ENCODE data around the gene INPP4B. TPM values are rescaled to one million over a fixed set of nuclear protein-coding genes. Genes with fewer than 3 reads are reported as not detected.

INPP4B gene
- total RNA-seq, 1 experiment from 2014 or later, result 3.4 TPM

- DNase-seq (ENCODE audit: low read depth in 1 of 2, low spot score in 2 of 2), result no peak
- no peaks in the 10 kb centered on the region for H3K9me3 ChIP-seq (replicated peaks)
These were observed 102.8 kb downstream of the INPP4B start for GRCh38 chr4:142743121-142743825.

GRCh38 chr4:142741995-142742394, 104.1 kb downstream of the INPP4B start:
- Histone ChIP-seq H3K4me1 (replicated peaks) (no peaks in the 10 kb centered on the region), H3K4me3 (no peak overlapping the region), H3K36me3 (no peaks in the 10 kb centered on the region), H3K27ac (no peak overlapping the region), H3K9me3 (replicated peaks) (no peaks in the 10 kb centered on the region), H3K27me3 (replicated peaks) (no peaks in the 10 kb centered on the region)
- DNase-seq (ENCODE audit: low read depth in 1 of 2, low spot score in 2 of 2), result no peak

More at GRCh38 chr4:142743121-142743825, 102.8 kb downstream of the INPP4B start:
- no peaks in the 10 kb centered on the region for H3K36me3 ChIP-seq
- no peaks in the 10 kb centered on the region for H3K27me3 ChIP-seq (replicated peaks)
- no peak overlapping the region for H3K27ac ChIP-seq
- H3K4me1 ChIP-seq (replicated peaks), result no peaks in the 10 kb centered on the region
- H3K4me3 ChIP-seq, result no peak overlapping the region

GRCh38 chr4:142728233-142728632, 117.9 kb downstream of the INPP4B start:
- DNase-seq (ENCODE audit: low read depth in 1 of 2, low spot score in 2 of 2), result no peak
- Histone ChIP-seq H3K4me3 (no peak overlapping the region), H3K9me3 (replicated peaks) (no peaks in the 10 kb centered on the region), H3K27ac (no peak overlapping the region), H3K36me3 (no peaks in the 10 kb centered on the region), H3K27me3 (replicated peaks) (no peaks in the 10 kb centered on the region), H3K4me1 (replicated peaks) (no peaks in the 10 kb centered on the region)

GRCh38 chr4:142727149-142727548, 119.0 kb downstream of the INPP4B start:
- Histone ChIP-seq H3K36me3 (no peaks in the 10 kb centered on the region), H3K9me3 (replicated peaks) (no peaks in the 10 kb centered on the region), H3K27ac (no peak overlapping the region), H3K27me3 (replicated peaks) (no peaks in the 10 kb centered on the region), H3K4me1 (replicated peaks) (no peaks in the 10 kb centered on the region), H3K4me3 (no peak overlapping the region)
- no peak for DNase-seq (ENCODE audit: low read depth in 1 of 2, low spot score in 2 of 2)

- H3K36me3 ChIP-seq, result no peaks in the 10 kb centered on the region
- H3K4me1 ChIP-seq (replicated peaks), result no peaks in the 10 kb centered on the region
- no peak overlapping the region for H3K4me3 ChIP-seq
- no peak overlapping the region for H3K27ac ChIP-seq
- no peak for DNase-seq (ENCODE audit: low read depth in 1 of 2, low spot score in 2 of 2)
- H3K27me3 ChIP-seq (replicated peaks), result no peaks in the 10 kb centered on the region
- no peaks in the 10 kb centered on the region for H3K9me3 ChIP-seq (replicated peaks)
These were observed 120.2 kb downstream of the INPP4B start for GRCh38 chr4:142725886-142726285.

GRCh38 chr4:142721187-142721586, 124.9 kb downstream of the INPP4B start:
- Histone ChIP-seq H3K27ac (no peak overlapping the region), H3K4me1 (replicated peaks) (no peaks in the 10 kb centered on the region)
- no peak for DNase-seq (ENCODE audit: low read depth in 1 of 2, low spot score in 2 of 2)

GRCh38 chr4:142719854-142720541, 126.1 kb downstream of the INPP4B start:
- Histone ChIP-seq H3K27ac (no peak overlapping the region), H3K27me3 (replicated peaks) (no peaks in the 10 kb centered on the region), H3K36me3 (no peaks in the 10 kb centered on the region), H3K4me3 (no peak overlapping the region), H3K9me3 (replicated peaks) (no peaks in the 10 kb centered on the region), H3K4me1 (replicated peaks) (no peaks in the 10 kb centered on the region)
- DNase-seq (ENCODE audit: low read depth in 1 of 2, low spot score in 2 of 2), result peak in 1 of 2 experiments; percentile 2

More at GRCh38 chr4:142721187-142721586, 124.9 kb downstream of the INPP4B start:
- Histone ChIP-seq H3K27me3 (replicated peaks) (no peaks in the 10 kb centered on the region), H3K4me3 (no peak overlapping the region), H3K36me3 (no peaks in the 10 kb centered on the region), H3K9me3 (replicated peaks) (no peaks in the 10 kb centered on the region)

- Histone ChIP-seq H3K27me3 (replicated peaks) (no peaks in the 10 kb centered on the region), H3K4me3 (no peak overlapping the region), H3K9me3 (replicated peaks) (no peaks in the 10 kb centered on the region), H3K27ac (no peak overlapping the region), H3K4me1 (replicated peaks) (no peaks in the 10 kb centered on the region), H3K36me3 (no peaks in the 10 kb centered on the region)
- no peak for DNase-seq (ENCODE audit: low read depth in 1 of 2, low spot score in 2 of 2)
These were observed 127.1 kb downstream of the INPP4B start for GRCh38 chr4:142718981-142719380.

- H3K9me3 ChIP-seq (replicated peaks), result no peaks in the 10 kb centered on the region
- H3K36me3 ChIP-seq, result no peaks in the 10 kb centered on the region
- no peak overlapping the region for H3K4me3 ChIP-seq
- H3K4me1 ChIP-seq (replicated peaks), result no peaks in the 10 kb centered on the region
- no peak for DNase-seq (ENCODE audit: low read depth in 1 of 2, low spot score in 2 of 2)
- no peaks in the 10 kb centered on the region for H3K27me3 ChIP-seq (replicated peaks)
- no peak overlapping the region for H3K27ac ChIP-seq
These were observed 130.4 kb downstream of the INPP4B start for GRCh38 chr4:142715727-142716126.

GRCh38 chr4:142713282-142714030, 132.6 kb downstream of the INPP4B start:
- H3K27ac ChIP-seq, result no peak overlapping the region
- no peaks in the 10 kb centered on the region for H3K27me3 ChIP-seq (replicated peaks)

GRCh38 chr4:142708231-142708630, 137.9 kb downstream of the INPP4B start:
- Histone ChIP-seq H3K4me3 (no peak overlapping the region), H3K9me3 (replicated peaks) (no peaks in the 10 kb centered on the region), H3K36me3 (no peaks in the 10 kb centered on the region), H3K4me1 (replicated peaks) (no peaks in the 10 kb centered on the region), H3K27ac (no peak overlapping the region), H3K27me3 (replicated peaks) (no peaks in the 10 kb centered on the region)
- DNase-seq (ENCODE audit: low read depth in 1 of 2, low spot score in 2 of 2), result no peak

More at GRCh38 chr4:142713282-142714030, 132.6 kb downstream of the INPP4B start:
- H3K36me3 ChIP-seq, result no peaks in the 10 kb centered on the region
- H3K9me3 ChIP-seq (replicated peaks), result no peaks in the 10 kb centered on the region
- H3K4me1 ChIP-seq (replicated peaks), result no peaks in the 10 kb centered on the region
- no peak overlapping the region for H3K4me3 ChIP-seq
- no peak for DNase-seq (ENCODE audit: low read depth in 1 of 2, low spot score in 2 of 2)

GRCh38 chr4:142707401-142707800, 138.7 kb downstream of the INPP4B start:
- H3K27me3 ChIP-seq (replicated peaks), result no peaks in the 10 kb centered on the region
- H3K27ac ChIP-seq, result no peak overlapping the region
- H3K9me3 ChIP-seq (replicated peaks), result no peaks in the 10 kb centered on the region
- no peak for DNase-seq (ENCODE audit: low read depth in 1 of 2, low spot score in 2 of 2)
- H3K36me3 ChIP-seq, result no peaks in the 10 kb centered on the region
- no peaks in the 10 kb centered on the region for H3K4me1 ChIP-seq (replicated peaks)
- H3K4me3 ChIP-seq, result no peak overlapping the region

- no peak for DNase-seq (ENCODE audit: low read depth in 1 of 2, low spot score in 2 of 2)
- Histone ChIP-seq H3K4me1 (replicated peaks) (no peaks in the 10 kb centered on the region), H3K4me3 (no peak overlapping the region), H3K27ac (no peak overlapping the region), H3K36me3 (no peaks in the 10 kb centered on the region), H3K27me3 (replicated peaks) (no peaks in the 10 kb centered on the region), H3K9me3 (replicated peaks) (no peaks in the 10 kb centered on the region)
These were observed 139.7 kb downstream of the INPP4B start for GRCh38 chr4:142706381-142706780.

- no peaks in the 10 kb centered on the region for H3K36me3 ChIP-seq
- H3K27me3 ChIP-seq (replicated peaks), result no peaks in the 10 kb centered on the region
- no peak for DNase-seq (ENCODE audit: low read depth in 1 of 2, low spot score in 2 of 2)
- no peaks in the 10 kb centered on the region for H3K9me3 ChIP-seq (replicated peaks)
- H3K4me1 ChIP-seq (replicated peaks), result no peaks in the 10 kb centered on the region
- no peak overlapping the region for H3K27ac ChIP-seq
- H3K4me3 ChIP-seq, result no peak overlapping the region
These were observed 140.3 kb downstream of the INPP4B start for GRCh38 chr4:142705820-142706219.

Measured in SJSA1 (cell line).